Smooth muscle cell (in vitro differentiated cells): ENCODE data around the gene LGALS12. TPM values are rescaled to one million over a fixed set of nuclear protein-coding genes. Genes with fewer than 3 reads are reported as not detected.

ENCODE experiments used
- DNase-seq: peaks from one replicate; lab custom pipeline; 2025; ENCODE audit not compliant: unreplicated experiment; lab: John Stamatoyannopoulos, UW
- H2AFZ ChIP-seq: fragments of 200-600 bp; sonication (generic); 2 replicates; pipeline ENCODE4 v1.6.0; 2016; ENCODE audit warnings: antibody characterized with exemption, low read depth, mild to moderate bottlenecking
- H3F3A ChIP-seq: fragments of 200-600 bp; sonication (generic); 2 replicates; pipeline ENCODE4 v1.6.0; 2017; ENCODE audit warnings: antibody characterized with exemption, low read depth
- H3K27ac ChIP-seq: fragments of 200-600 bp; sonication (generic); 2 replicates; pipeline ENCODE4 v1.5.1; 2016; ENCODE audit warnings: low read depth, mild to moderate bottlenecking
- H3K27me3 ChIP-seq: fragments of 200-600 bp; sonication (generic); 2 replicates; pipeline ENCODE4 v1.6.1; 2016; ENCODE audit warnings: low read depth, mild to moderate bottlenecking
- H3K36me3 ChIP-seq: fragments of 200-600 bp; sonication (generic); 2 replicates; pipeline ENCODE4 v1.5.1; 2016; ENCODE audit warnings: low read depth
- H3K4me1 ChIP-seq: fragments of 200-600 bp; sonication (generic); 2 replicates; pipeline ENCODE4 v1.5.1; 2016; ENCODE audit warnings: low read depth
- H3K4me2 ChIP-seq: fragments of 200-600 bp; sonication (generic); 2 replicates; pipeline ENCODE4 v1.6.0; 2016; ENCODE audit warnings: mild to moderate bottlenecking
- H3K4me3 ChIP-seq: fragments of 200-600 bp; sonication (generic); 2 replicates; pipeline ENCODE4 v1.5.1; 2016; ENCODE audit warnings: mild to moderate bottlenecking
- H3K79me2 ChIP-seq: fragments of 200-600 bp; sonication (generic); 2 replicates; pipeline ENCODE4 v1.6.0; 2016; ENCODE audit warnings: low read depth, mild to moderate bottlenecking
- H3K9ac ChIP-seq: fragments of 200-600 bp; sonication (generic); 2 replicates; pipeline ENCODE4 v1.6.0; 2016; ENCODE audit warnings: low read depth
- H3K9me3 ChIP-seq: fragments of 200-600 bp; sonication (generic); replicated peaks from 2 replicates; pipeline ENCODE4 v1.5.1; 2016; ENCODE audit warnings: low read depth
- H4K20me1 ChIP-seq: fragments of 200-600 bp; sonication (generic); 2 replicates; pipeline ENCODE4 v1.6.0; 2016; ENCODE audit warnings: low read depth
- WGBS: methylation state at CpG from one replicate; pipeline ENCODE4 v1.1.7; 2016; ENCODE audit warnings: low lambda C conversion rate; 5-methylcytosine and 5-hydroxymethylcytosine counted together
- polyA plus RNA-seq: library from polyadenylated mRNA; unstranded; fragments of >200 nt; fragmentation: Nextera tagmentation; extraction: Ambion mirVana; gene quantifications from 2 replicates; pipeline ENCODE4 v1.2.1, GENCODE V29; 2016
- total RNA-seq: library from RNA; depleted of rRNA; stranded (reverse); fragments of >200 nt; gene quantifications from 2 replicates; pipeline ENCODE4 v1.2.3, GENCODE V29; 2014
- TF ChIP-seq, protein P1 (sequence below): fragments of 200-600 bp; sonication (generic); IDR thresholded peaks from 2 replicates; pipeline ENCODE4 v1.5.1; 2017; ENCODE audit warnings: borderline replicate concordance, mild to moderate bottlenecking, antibody characterized with exemption; ENCODE audit not compliant: insufficient read depth, poor library complexity, severe bottlenecking

The LGALS12 gene
- total and polyA plus RNA-seq, 2 experiments from 2014 or later: not detected

DNA sequence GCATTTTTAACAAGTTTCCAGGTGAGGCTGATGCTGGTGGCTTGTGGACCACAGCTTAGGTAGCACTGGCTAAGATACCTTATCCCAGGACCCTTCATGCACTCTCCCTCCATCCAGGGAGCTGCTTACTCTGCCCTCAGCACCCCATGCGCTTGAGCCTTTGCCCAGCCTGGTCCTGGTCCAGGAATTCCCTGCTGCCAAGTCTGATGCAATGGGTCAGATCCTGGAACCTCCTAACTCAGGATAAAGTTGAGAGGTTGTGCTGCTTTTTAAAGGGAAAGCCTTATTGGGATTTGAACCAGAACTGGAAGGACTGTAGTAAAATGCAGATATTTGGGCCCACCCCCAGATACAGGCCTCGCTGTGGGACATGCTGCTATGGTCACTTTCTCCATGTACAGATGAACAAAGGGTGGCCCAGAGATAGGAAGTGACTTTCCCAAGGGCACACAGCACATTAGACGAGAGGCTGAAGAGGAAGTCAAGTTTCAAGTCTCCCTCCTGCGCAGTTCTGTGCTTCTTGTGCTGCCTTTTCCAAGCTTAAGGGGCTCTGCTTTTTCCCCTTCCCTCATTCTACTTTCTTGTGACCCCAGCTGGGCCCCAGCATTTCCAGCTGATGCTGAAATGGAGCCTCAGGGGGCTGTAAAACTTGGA is 824 bp upstream of the LGALS12 start:
- TF ChIP-seq, protein P1, sequence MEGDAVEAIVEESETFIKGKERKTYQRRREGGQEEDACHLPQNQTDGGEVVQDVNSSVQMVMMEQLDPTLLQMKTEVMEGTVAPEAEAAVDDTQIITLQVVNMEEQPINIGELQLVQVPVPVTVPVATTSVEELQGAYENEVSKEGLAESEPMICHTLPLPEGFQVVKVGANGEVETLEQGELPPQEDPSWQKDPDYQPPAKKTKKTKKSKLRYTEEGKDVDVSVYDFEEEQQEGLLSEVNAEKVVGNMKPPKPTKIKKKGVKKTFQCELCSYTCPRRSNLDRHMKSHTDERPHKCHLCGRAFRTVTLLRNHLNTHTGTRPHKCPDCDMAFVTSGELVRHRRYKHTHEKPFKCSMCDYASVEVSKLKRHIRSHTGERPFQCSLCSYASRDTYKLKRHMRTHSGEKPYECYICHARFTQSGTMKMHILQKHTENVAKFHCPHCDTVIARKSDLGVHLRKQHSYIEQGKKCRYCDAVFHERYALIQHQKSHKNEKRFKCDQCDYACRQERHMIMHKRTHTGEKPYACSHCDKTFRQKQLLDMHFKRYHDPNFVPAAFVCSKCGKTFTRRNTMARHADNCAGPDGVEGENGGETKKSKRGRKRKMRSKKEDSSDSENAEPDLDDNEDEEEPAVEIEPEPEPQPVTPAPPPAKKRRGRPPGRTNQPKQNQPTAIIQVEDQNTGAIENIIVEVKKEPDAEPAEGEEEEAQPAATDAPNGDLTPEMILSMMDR: no peak
- no peak for DNase-seq
- H2AFZ ChIP-seq: no peak overlapping the region
- H3K4me1 ChIP-seq: peaks cover 12% of the 10 kb centered on the region
- no peak overlapping the region for H3K4me2 ChIP-seq
- no peaks in the 10 kb centered on the region for H3K36me3 ChIP-seq
- 97% methylated on average over 4 of the region's 4 CpGs for WGBS
- H3K9me3 ChIP-seq: no peaks in the 10 kb centered on the region
- H3K9ac ChIP-seq: no peak overlapping the region
- H3K79me2 ChIP-seq: no peaks in the 10 kb centered on the region
- H3F3A ChIP-seq: no peaks in the 10 kb centered on the region
- no peaks in the 10 kb centered on the region for H4K20me1 ChIP-seq
- H3K27ac ChIP-seq: no peak overlapping the region
- H3K4me3 ChIP-seq: no peak overlapping the region
- no peaks in the 10 kb centered on the region for H3K27me3 ChIP-seq

DNA sequence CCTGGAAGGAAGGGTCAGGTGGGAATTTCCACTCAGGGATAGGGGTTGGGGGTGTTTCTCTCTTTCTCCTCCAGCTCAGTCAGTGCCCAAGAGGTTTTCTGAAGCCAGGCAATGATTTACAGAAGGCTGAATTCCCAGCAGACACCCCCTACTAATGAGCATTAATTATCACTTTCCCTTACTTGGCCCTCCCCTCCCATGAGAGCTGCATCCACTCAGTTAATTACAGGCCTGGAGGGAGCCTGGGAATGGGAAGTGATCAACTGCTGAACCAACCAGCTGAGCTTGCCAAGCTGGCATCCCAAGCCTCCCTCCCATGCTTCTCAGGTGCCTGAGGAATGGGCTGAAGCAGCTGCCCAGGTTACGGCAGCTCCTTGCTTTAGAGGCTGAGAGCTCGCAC is 992 bp downstream of the LGALS12 start:
- no peak overlapping the region for H3K4me2 ChIP-seq
- no peak for DNase-seq
- H3K9me3 ChIP-seq: no peaks in the 10 kb centered on the region
- no peaks in the 10 kb centered on the region for H3K36me3 ChIP-seq
- H3F3A ChIP-seq: no peaks in the 10 kb centered on the region
- no peaks in the 10 kb centered on the region for H4K20me1 ChIP-seq
- no peak overlapping the region for H3K4me3 ChIP-seq
- H3K27ac ChIP-seq: no peak overlapping the region
- no peak overlapping the region for H2AFZ ChIP-seq
- no peaks in the 10 kb centered on the region for H3K79me2 ChIP-seq
- H3K27me3 ChIP-seq: no peaks in the 10 kb centered on the region
- TF ChIP-seq, protein P1: no peak
- WGBS: 89% methylated on average over 2 of the region's 2 CpGs
- no peak overlapping the region for H3K9ac ChIP-seq
- peaks cover 12% of the 10 kb centered on the region for H3K4me1 ChIP-seq

DNA sequence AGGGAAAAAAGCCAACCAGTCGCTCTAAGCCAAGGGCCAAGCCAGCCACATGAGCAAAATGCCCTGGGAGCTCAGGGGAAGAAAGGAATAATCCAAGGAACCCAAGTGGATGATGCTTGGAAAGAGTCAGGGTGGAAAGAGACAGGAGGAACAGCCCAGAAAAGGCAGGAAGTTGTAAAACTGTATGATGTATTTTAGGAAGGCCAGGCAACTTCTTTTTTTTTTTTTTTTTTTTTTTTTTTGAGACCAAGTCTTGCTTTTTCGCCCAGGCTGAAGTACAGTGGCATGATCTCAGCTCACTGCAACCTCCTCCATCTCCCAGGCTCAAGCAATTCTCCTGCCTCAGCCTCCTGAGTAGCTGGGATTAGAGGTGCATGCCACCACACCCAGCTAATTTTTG is 1.6 kb downstream of the LGALS12 start:
- no peak for DNase-seq
- TF ChIP-seq, protein P1: no peak
- no peak overlapping the region for H3K9ac ChIP-seq
- H3F3A ChIP-seq: no peaks in the 10 kb centered on the region
- peaks cover 12% of the 10 kb centered on the region for H3K4me1 ChIP-seq
- H3K9me3 ChIP-seq: no peaks in the 10 kb centered on the region
- H3K4me3 ChIP-seq: no peak overlapping the region
- H3K79me2 ChIP-seq: no peaks in the 10 kb centered on the region
- 89% methylated on average over 2 of the region's 2 CpGs for WGBS
- no peak overlapping the region for H3K4me2 ChIP-seq
- H2AFZ ChIP-seq: no peak overlapping the region
- no peaks in the 10 kb centered on the region for H4K20me1 ChIP-seq
- H3K27ac ChIP-seq: no peak overlapping the region
- no peaks in the 10 kb centered on the region for H3K27me3 ChIP-seq
- H3K36me3 ChIP-seq: no peaks in the 10 kb centered on the region

DNA sequence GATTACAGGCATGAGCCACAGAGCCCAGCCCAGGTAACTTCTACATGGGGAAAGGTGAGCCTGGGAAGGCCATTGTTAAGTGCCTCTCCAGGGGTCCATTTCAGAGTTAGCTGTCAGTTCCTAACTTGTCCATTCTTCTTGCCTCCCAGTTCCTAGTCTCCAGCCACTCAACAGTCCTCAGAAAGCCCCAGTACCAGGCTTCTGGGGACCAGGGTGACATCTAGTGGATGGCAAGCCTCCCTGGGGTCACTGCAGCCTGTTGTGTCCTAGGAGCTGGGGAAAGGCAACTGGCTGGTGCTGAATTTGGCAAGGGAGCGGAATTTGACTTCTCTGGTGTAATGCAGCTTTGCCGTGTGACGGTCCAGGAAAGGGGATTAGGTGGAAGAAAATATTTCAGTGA is 2.1 kb downstream of the LGALS12 start:
- H4K20me1 ChIP-seq: no peaks in the 10 kb centered on the region
- no peaks in the 10 kb centered on the region for H3K9me3 ChIP-seq
- no peak overlapping the region for H2AFZ ChIP-seq
- H3K4me3 ChIP-seq: no peak overlapping the region
- H3K4me2 ChIP-seq: no peak overlapping the region
- TF ChIP-seq, protein P1: no peak
- H3K36me3 ChIP-seq: no peaks in the 10 kb centered on the region
- H3K79me2 ChIP-seq: no peaks in the 10 kb centered on the region
- no peak for DNase-seq
- H3K4me1 ChIP-seq: peaks cover 12% of the 10 kb centered on the region
- H3F3A ChIP-seq: no peaks in the 10 kb centered on the region
- H3K27ac ChIP-seq: no peak overlapping the region
- H3K27me3 ChIP-seq: no peaks in the 10 kb centered on the region
- H3K9ac ChIP-seq: no peak overlapping the region
- 77% methylated on average over 3 of the region's 3 CpGs for WGBS
